Mucosa of stomach (tissue), 1 donor: ENCODE results near the gene XPO1.
"Not testable (repeated sequence)": the region's sequence is repeated elsewhere in the genome, so short reads cannot be mapped to it uniquely, and the experiment has no call there.

Experiments used
- H3K27me3 ChIP-seq: one replicate; pipeline ENCODE4 v1.7.0; 2013; ENCODE audit warnings: mild to moderate bottlenecking, low read length; ENCODE audit not compliant: control insufficient read depth, insufficient read depth
- H3K36me3 ChIP-seq: one replicate; pipeline ENCODE4 v1.7.0; 2013; ENCODE audit warnings: low read length; ENCODE audit not compliant: control insufficient read depth, insufficient read depth
- H3K4me1 ChIP-seq: one replicate; pipeline ENCODE4 v1.7.0; 2013; ENCODE audit warnings: mild to moderate bottlenecking, low read length; ENCODE audit not compliant: control insufficient read depth, insufficient read depth
- H3K4me3 ChIP-seq: one replicate; pipeline ENCODE4 v1.7.0; 2013; ENCODE audit warnings: low read length
- H3K9ac ChIP-seq: one replicate; pipeline ENCODE4 v1.7.0; 2013; ENCODE audit warnings: mild to moderate bottlenecking, low read length, moderate library complexity
- H3K9me3 ChIP-seq: one replicate; pipeline ENCODE4 v1.7.0; 2013; ENCODE audit warnings: mild to moderate bottlenecking, low read length, moderate library complexity; ENCODE audit not compliant: control insufficient read depth
- donor health status: Pancreatic carcinoma.

Gene XPO1

DNA sequence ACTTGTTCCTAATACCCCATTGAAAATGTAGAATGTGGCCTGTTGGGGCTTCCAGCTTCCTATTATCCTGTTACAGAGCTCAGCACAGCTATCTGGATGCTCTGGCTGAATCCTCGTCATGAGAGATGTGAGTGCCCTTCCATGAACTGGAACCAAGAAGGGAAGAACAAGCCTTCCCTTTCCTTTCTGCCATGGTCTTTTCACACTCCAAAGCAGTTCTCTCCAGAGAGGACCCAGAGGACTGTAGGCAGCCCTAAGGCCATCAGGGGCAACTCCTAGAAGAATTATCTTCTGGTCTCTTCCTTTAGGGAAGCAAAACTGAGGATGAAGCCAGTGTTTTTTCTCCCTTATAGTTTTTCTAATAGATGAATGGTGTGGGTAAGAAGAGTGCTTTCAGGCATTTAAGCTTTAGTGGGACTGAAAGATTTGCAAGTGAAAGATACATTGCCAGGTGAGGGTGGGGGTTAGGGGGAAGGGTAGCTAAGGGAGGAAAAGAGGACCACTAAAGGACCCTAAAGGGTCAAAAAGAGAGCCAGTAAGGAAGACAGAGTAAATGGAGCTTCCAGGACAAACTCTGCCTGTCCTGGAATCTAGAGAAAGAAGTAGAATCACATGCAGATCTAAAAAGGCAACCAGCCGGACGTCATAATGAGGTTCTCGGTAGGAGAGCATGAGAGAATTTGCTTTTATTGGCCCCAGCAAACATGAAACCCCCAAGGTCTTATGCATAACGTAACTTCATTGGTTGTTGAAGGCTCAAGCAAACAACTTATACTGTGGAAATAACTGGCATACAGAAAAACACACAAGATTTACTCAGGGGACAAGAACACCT is 12.4 kb upstream of the XPO1 start:
- Histone ChIP-seq H3K4me1 (no peaks in the 10 kb centered on the region), H3K9ac (no peak overlapping the region)

DNA sequence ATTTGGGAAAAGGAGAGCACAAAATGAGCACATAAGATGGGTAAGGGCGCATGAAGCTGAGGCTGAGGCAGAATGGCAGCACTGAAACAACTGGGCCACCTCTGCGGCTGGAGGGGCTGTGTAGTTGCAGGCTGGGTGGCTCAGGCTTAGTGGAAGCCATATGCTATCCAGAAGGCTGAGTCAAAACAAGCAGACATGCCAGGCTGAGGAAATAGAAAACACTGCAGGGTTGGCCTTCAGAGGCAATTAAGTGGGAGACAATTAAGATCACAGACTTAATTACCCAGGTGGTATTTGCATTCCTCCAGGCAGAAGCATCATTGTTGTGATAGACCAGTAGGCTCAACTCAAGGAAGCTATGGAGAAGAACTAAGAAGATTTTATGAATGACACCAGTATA is 11.4 kb upstream of the XPO1 start:
- no peak overlapping the region for H3K9ac ChIP-seq
- no peaks in the 10 kb centered on the region for H3K36me3 ChIP-seq
- no peak overlapping the region for H3K4me3 ChIP-seq
- H3K27me3 ChIP-seq: no peaks in the 10 kb centered on the region
- H3K9me3 ChIP-seq: no peaks in the 10 kb centered on the region
- no peaks in the 10 kb centered on the region for H3K4me1 ChIP-seq

More for the DNA sequence above, 12.4 kb upstream of the XPO1 start:
- Histone ChIP-seq H3K9me3 (no peaks in the 10 kb centered on the region), H3K27me3 (no peaks in the 10 kb centered on the region), H3K36me3 (no peaks in the 10 kb centered on the region), H3K4me3 (no peak overlapping the region)

DNA sequence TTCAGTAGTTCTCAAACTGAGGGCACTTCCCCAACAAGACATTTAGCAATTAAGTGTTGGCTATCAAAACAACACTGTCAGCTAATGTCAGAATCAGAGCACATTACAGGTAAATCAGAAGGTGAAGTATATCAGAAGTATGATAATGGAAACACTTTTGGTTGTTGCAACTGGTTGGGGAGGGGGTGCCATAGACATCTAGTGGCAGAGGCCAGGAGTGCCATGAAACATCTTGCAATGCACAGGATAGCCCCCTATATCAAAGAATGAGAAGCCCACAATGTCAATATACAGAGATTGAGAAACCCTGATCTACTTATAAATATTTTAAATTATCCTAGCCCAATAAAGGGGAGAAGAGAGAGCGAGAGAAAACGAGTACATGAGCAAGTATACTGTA is 4.9 kb upstream of the XPO1 start:
- no peaks in the 10 kb centered on the region for H3K36me3 ChIP-seq
- H3K27me3 ChIP-seq: no peaks in the 10 kb centered on the region
- H3K9ac ChIP-seq: no peak overlapping the region
- no peaks in the 10 kb centered on the region for H3K9me3 ChIP-seq
- peaks cover 6% of the 10 kb centered on the region for H3K4me1 ChIP-seq
- no peak overlapping the region for H3K4me3 ChIP-seq

DNA sequence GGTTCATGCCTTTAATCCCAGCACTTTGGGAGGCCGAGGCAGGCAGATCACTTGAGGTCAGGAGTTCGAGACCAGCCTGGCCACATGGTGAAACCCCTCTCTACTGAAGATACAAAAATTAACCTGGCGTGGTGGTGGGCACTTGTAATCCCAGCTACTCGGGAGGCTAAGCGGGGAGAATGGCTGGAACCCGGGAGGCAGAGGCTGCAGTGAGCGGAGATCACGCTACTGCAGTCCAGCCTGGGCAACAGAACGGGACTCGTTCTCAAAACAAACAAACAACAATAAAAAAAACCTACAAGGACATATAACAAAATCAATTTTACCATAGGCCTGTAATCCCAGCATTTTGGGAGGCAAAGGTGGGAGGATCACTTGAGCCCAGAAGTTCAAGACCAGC is 2.0 kb upstream of the XPO1 start:
- not testable (repeated sequence) for H3K27me3 ChIP-seq, H3K4me1 ChIP-seq, H3K9ac ChIP-seq, H3K36me3 ChIP-seq, H3K9me3 ChIP-seq, H3K4me3 ChIP-seq

- H3K4me1 ChIP-seq: peaks cover 17% of the 10 kb centered on the region
- H3K9me3 ChIP-seq: no peaks in the 10 kb centered on the region
- H3K4me3 ChIP-seq: peak overlapping the region; percentile 55
- H3K27me3 ChIP-seq: no peaks in the 10 kb centered on the region
- no peaks in the 10 kb centered on the region for H3K36me3 ChIP-seq
- peak overlapping the region; percentile 91 for H3K9ac ChIP-seq
Measured at GRCh38 chr2:61538920-61539520, 864 bp upstream of the XPO1 start.

- Histone ChIP-seq H3K36me3 (no peaks in the 10 kb centered on the region), H3K9ac (peak overlapping the region; percentile 91), H3K4me3 (peak overlapping the region; percentile 55), H3K27me3 (no peaks in the 10 kb centered on the region), H3K9me3 (no peaks in the 10 kb centered on the region), H3K4me1 (peaks cover 17% of the 10 kb centered on the region)
Measured at GRCh38 chr2:61537950-61538199, 281 bp downstream of the XPO1 start.

- Histone ChIP-seq H3K4me1 (peaks cover 17% of the 10 kb centered on the region), H3K9me3 (no peaks in the 10 kb centered on the region), H3K4me3 (peak overlapping the region; percentile 92), H3K36me3 (no peaks in the 10 kb centered on the region), H3K9ac (peak overlapping the region; percentile 91), H3K27me3 (no peaks in the 10 kb centered on the region)
Measured at GRCh38 chr2:61537277-61537949, 743 bp downstream of the XPO1 start.

GRCh38 chr2:61536572-61537276 is 1.4 kb downstream of the XPO1 start:
- no peaks in the 10 kb centered on the region for H3K36me3 ChIP-seq
- peaks cover 17% of the 10 kb centered on the region for H3K4me1 ChIP-seq
- H3K9ac ChIP-seq: peak overlapping the region; percentile 77
- no peaks in the 10 kb centered on the region for H3K9me3 ChIP-seq
- H3K27me3 ChIP-seq: no peaks in the 10 kb centered on the region
- H3K4me3 ChIP-seq: peak overlapping the region; percentile 92

DNA sequence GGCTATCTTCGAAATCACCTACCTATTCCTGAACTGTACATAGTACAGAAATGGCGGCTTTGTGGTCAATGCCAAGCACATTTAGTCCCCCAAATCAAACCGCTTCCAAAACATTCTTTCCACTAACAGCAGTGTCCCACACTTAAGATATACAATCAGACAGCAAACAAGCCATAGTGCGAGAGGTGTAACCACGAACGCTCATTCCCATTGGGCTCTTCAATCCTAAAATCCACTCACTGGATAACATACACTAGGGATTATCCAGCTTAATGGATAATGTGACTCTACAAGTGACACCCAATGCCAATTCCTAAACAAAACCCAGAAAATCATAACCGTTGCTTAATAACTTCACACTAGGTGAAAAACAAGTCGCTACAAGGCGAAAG is 2.0 kb downstream of the XPO1 start:
- Histone ChIP-seq H3K9me3 (no peaks in the 10 kb centered on the region), H3K36me3 (no peaks in the 10 kb centered on the region), H3K9ac (peak overlapping the region; percentile 77), H3K4me3 (peak overlapping the region; percentile 92), H3K4me1 (peaks cover 17% of the 10 kb centered on the region), H3K27me3 (no peaks in the 10 kb centered on the region)

GRCh38 chr2:61535449-61535848 is 2.7 kb downstream of the XPO1 start:
- H3K9ac ChIP-seq: no peak overlapping the region
- no peak overlapping the region for H3K4me3 ChIP-seq
- H3K4me1 ChIP-seq: peaks cover 17% of the 10 kb centered on the region
- H3K36me3 ChIP-seq: no peaks in the 10 kb centered on the region
- H3K27me3 ChIP-seq: no peaks in the 10 kb centered on the region
- no peaks in the 10 kb centered on the region for H3K9me3 ChIP-seq

GRCh38 chr2:61534926-61535325 is 3.2 kb downstream of the XPO1 start:
- no peak overlapping the region for H3K4me3 ChIP-seq
- no peaks in the 10 kb centered on the region for H3K36me3 ChIP-seq
- H3K9me3 ChIP-seq: no peaks in the 10 kb centered on the region
- no peak overlapping the region for H3K9ac ChIP-seq
- H3K27me3 ChIP-seq: no peaks in the 10 kb centered on the region
- peaks cover 17% of the 10 kb centered on the region for H3K4me1 ChIP-seq

- H3K4me1 ChIP-seq: peaks cover 11% of the 10 kb centered on the region
Measured at GRCh38 chr2:61530749-61531148, 7.4 kb downstream of the XPO1 start.

More at GRCh38 chr2:61530749-61531148, 7.4 kb downstream of the XPO1 start:
- Histone ChIP-seq H3K4me3 (no peak overlapping the region), H3K9me3 (no peaks in the 10 kb centered on the region), H3K36me3 (no peaks in the 10 kb centered on the region), H3K9ac (no peak overlapping the region), H3K27me3 (no peaks in the 10 kb centered on the region)
